Peyer's patch (tissue), 4 donors: ENCODE data around the gene PDE11A.

Experiments
- POLR2A ChIP-seq, 2 donors: fragments of 450-650 bp; IDR thresholded peaks; one replicate each; pipeline ENCODE4 v1.5.1; 2017; ENCODE audit warnings: antibody characterized with exemption in 2 of 2, mild to moderate bottlenecking in 2 of 2, moderate library complexity in 2 of 2
- TF ChIP-seq, protein P1 (sequence below), 6 experiments: fragments of 450-650 bp in 4 of 6; fragments of 200-600 bp in 2 of 6; sonication (generic) in 1 of 6; IDR thresholded peaks; one replicate each; pipeline ENCODE4 v1.5.1; 2017 to 2019; ENCODE audit warnings: antibody characterized with exemption in 6 of 6, mild to moderate bottlenecking in 3 of 6, moderate library complexity in 1 of 6

GRCh38 chr2:177756336-177756735, 316.2 kb downstream of the PDE11A start:
- TF ChIP-seq, protein P1, sequence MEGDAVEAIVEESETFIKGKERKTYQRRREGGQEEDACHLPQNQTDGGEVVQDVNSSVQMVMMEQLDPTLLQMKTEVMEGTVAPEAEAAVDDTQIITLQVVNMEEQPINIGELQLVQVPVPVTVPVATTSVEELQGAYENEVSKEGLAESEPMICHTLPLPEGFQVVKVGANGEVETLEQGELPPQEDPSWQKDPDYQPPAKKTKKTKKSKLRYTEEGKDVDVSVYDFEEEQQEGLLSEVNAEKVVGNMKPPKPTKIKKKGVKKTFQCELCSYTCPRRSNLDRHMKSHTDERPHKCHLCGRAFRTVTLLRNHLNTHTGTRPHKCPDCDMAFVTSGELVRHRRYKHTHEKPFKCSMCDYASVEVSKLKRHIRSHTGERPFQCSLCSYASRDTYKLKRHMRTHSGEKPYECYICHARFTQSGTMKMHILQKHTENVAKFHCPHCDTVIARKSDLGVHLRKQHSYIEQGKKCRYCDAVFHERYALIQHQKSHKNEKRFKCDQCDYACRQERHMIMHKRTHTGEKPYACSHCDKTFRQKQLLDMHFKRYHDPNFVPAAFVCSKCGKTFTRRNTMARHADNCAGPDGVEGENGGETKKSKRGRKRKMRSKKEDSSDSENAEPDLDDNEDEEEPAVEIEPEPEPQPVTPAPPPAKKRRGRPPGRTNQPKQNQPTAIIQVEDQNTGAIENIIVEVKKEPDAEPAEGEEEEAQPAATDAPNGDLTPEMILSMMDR (IDR thresholded peaks at IDR 0.05): no peak
- no peak for TF ChIP-seq POLR2A (IDR thresholded peaks at IDR 0.05)
